HEK293T (cell line): ENCODE data around the gene IKZF4.

Source experiments
- CTBP1 ChIP-seq: fragments of 450-650 bp; IDR thresholded peaks from 2 replicates; pipeline ENCODE4 v1.6.1; 2016; ENCODE audit warnings: borderline replicate concordance
- ELF4 ChIP-seq: fragments of 450-650 bp; IDR thresholded peaks from 2 replicates; pipeline ENCODE4 v1.6.1; 2017; ENCODE audit warnings: antibody characterized with exemption
- FOXK2 ChIP-seq: fragments of 450-650 bp; IDR thresholded peaks from 2 replicates; pipeline ENCODE4 v1.6.1; 2016; ENCODE audit warnings: mild to moderate bottlenecking
- FOXM1 ChIP-seq: fragments of 450-650 bp; IDR thresholded peaks from 2 replicates; pipeline ENCODE4 v1.6.1; 2017; ENCODE audit warnings: mild to moderate bottlenecking, borderline replicate concordance
- HDGF ChIP-seq: fragments of 450-650 bp; IDR thresholded peaks from 2 replicates; pipeline ENCODE4 v1.6.1; 2017; ENCODE audit warnings: antibody characterized with exemption, borderline replicate concordance
- LEF1 ChIP-seq: fragments of 450-650 bp; IDR thresholded peaks from 2 replicates; pipeline ENCODE4 v1.6.1; 2017; ENCODE audit warnings: mild to moderate bottlenecking, borderline replicate concordance
- SP1 ChIP-seq: fragments of 450-650 bp; IDR thresholded peaks from 2 replicates; pipeline ENCODE4 v1.6.1; 2017
- TARDBP ChIP-seq: fragments of 450-650 bp; IDR thresholded peaks from 2 replicates; pipeline ENCODE4 v1.6.1; 2016

DNA sequence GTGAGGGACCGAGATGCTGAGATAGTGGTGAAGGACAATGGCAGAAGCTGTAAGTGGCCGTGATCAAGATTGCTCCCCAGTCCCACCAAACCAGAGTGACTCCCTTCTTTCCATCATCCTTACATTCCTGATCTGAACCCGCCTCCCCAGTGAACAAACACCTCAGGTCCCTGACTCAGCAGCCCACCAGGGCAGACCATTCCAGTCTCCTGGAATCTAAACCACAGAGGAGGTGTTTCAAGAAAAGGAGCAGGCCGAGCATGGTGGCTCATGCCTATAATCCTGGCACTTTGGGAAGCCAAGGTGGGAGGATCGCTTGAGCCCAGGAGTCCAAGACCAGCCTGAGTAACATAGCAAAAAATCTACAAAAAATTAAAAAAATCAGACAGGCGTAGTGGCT is 65.8 kb downstream of the IKZF4 start:
- TF ChIP-seq LEF1 (no peak), FOXM1 (no peak), FOXK2 (no peak), SP1 (no peak), CTBP1 (no peak), ELF4 (no peak), TARDBP (no peak), HDGF (no peak)
